HG02852 (cell line): Measurements from ENCODE around the gene HAP1.
"Not testable (repeated sequence)": the region's sequence is repeated elsewhere in the genome, so short reads cannot be mapped to it uniquely, and the experiment has no call there.

ENCODE experiments used
- ATAC-seq: cut with Tn5 transposase; IDR thresholded peaks from one replicate; pipeline ENCODE4 v1.9.1; 2021; ENCODE audit warnings: mild to moderate bottlenecking, moderate library complexity; ENCODE audit not compliant: unreplicated experiment

HAP1 gene

GRCh38 chr17:41725134-41725533 is 9.3 kb downstream of the HAP1 start:
- no peak for ATAC-seq

GRCh38 chr17:41724476-41725050 is 9.9 kb downstream of the HAP1 start:
- ATAC-seq: no peak

- no peak for ATAC-seq
Observed at GRCh38 chr17:41723801-41724475, 10.5 kb downstream of the HAP1 start.

DNA sequence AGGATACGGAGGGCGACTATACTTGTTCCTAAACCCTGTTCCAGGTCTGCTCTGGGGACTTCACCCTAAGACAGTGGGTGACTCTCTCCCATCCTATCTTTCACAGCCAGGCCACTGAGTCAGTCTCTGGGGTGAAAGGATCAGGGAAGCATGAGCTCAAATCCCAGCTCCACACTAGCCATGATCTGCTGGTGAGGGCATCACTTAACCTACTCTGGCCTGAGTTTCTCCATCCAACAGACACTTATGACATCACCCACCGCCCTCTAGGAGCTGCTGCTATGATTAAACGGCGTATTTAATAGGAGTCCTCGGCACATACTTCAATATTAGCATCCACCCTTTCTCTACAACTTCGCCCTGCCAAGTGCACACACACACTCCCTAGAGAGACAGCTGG is 12.2 kb downstream of the HAP1 start:
- no peak for ATAC-seq

GRCh38 chr17:41718287-41718645 is 16.2 kb downstream of the HAP1 start:
- no peak for ATAC-seq

DNA sequence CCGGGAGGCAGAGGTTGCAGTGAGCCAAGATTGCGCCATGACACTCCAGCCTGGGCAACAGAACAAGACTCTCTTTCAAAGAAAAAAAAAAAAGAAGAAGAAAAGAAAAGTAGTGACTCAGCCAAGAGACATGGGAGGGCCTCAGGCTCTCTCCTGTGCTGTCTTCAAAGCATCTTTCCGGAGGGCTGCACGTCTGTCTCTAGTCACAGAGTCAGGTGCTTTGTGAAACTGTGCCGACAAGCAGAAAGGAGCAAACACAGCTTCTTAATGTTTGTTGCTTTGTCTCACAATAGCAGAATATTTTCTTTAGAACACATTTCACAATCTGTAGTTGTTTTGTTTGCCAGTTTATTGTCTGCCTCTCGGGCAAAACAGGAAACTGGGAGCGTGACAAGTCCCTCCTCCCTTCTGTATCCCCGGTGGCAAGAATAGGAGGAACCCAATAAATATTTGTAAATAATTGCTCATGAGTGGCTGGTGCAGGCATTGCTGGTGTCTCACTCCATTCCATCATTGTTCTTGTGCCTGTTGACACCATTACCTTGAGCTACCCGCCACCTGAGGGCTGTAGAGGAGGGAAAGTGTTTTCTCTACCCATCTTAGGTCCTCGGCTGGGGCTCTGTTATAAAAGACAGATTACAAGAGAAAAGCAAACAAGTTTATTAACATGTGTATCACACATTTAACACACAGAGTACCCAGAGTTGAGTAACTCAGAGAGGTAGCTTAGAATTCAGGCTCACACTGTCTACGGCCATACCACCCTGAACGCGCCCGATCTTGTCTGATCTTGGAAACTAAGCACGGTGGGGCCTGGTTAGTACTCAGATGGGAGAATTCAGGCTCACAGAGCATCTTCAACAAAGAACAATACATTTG is 16.8 kb downstream of the HAP1 start:
- ATAC-seq: no peak

DNA sequence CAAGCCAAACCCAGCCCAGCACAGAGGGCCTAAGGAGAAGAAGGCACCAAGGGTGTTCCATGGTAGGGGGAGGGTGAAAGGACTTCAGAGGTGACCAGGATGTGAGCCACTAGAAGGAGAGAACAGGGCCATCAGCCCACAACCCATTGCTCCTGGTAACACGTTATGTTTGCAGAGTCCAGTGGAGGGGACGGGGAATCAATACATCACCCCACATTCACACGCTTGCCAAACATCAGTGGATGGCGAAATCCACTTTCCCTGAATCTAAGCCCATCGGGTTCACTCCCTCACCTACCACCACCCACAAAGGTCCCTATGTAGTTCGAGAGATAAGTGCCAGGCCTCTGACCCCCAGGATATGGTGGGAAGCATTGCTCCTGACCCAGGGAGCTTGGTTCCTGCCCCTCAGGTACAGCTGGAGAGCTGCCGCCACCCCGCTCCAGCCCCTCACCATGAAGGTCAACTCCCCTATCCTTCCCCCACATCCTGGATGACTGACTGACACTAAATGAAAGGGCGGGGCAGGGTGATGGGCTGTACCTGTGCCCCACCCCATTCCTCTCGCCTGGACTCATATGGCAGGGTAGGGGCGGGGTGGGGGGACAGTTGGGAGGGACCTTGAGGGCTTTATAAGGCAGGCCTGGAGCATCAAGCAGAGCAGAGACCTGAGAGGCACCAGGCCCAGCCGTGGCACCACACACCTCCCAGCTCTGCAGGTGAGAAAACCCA is 22.6 kb downstream of the HAP1 start, which contains the start of gene GAST:
Gene GAST (plus strand): TSS at position 663 of the 732 bp plus-strand sequence. CDS start 3,106 bp downstream, outside the sequence.
- ATAC-seq: no peak

DNA sequence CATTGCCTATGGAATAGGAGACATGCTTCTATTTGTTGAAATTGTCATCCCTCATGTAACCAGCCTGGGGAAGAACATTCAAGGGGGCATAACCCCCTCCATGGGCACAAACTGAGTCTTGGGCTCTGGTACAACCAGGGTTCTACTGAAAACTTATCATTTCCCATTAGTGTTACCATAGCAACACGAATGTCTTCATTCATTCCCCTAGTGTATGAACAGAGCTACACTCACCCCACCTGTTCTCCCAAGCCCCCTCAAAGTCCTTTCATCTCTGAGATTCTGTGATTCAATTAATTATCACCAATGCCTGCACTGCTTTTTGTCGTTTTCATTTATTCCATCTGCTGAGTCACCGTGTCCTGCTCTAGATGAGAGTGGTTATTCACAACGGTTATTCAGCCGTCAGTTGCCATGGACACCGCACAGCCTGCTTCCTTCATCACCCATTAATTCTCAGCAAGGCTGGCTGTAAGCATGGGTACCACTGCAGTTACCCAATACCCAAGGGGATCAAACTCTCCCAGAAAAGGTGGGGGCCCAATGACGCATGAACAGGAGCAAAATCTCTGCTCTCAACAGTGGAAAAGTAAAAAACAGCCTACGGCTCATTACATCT is 23.9 kb downstream of the HAP1 start:
- ATAC-seq: no peak

DNA sequence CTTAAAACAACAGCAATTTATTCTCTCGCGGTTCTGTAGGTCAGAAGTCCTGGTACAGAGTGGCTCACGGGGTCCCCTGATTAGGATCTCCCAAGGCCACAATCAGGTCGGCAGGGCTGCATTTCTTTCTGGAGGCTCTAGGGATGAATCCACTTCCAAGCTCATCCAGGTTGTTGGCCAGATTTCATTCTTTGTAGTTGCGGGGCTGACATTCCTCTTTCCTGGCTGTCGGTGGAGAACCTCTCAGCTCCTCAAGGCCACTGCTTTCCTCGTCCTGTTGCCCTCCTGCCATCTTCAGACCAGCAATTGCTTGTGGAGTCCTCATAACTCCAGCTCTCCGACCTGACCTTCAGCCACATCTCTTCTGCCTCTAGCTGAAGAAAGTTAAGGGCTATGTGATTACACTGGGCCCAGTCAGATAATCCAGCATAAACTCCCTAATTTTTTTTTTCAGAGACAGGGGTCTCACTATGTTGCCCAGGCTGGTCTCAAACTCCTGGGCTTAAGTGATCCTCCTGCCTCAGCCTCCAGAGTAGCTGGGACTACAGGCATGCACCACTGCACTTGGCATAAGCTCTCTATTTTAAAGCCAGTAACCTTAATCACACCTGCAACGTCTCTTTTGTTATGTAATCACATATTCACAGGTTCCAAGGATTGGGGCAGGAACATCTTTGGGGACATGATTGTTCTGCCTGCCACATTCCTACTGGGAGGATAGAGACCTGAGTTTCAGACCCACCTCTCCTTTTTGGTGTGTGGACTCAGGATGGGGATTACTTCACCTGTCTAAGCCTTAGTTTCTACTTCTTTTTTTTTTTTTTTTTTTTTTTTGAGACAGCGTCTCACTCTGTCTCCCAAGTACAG is 26.4 kb downstream of the HAP1 start:
- no peak for ATAC-seq

DNA sequence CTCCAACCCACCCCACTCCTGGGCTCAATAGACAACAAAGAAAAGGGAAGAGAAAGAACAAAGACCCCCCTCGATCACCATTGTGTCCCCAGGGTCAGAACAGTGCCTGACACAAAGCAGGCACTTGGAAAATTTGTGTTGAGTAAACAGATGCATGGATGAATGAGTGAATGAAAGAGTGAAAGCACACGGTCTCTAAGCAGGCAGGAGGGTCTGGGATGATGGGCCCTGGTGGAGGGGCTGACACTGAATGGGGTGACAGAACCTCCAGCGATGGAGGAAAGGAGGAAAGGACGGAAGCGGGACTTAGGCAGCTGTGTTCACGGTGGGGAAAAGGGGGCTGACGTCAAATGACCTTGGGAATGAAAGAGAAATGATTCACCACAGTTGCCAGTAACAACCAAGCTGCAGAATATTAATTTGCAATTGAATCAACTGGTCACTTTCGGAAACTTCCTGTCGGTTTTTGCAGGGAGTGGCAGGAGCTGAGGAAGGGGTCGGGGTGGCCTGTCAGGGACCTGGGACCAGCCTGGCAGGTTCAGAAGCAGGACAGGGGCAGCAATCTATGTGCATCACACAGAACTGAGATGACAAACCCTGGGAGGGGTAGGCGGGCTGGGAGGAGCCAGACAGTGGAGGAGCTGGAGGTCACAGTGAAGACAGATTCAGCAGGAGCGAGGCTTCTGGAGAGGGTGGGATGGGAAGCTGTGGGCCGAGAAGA is 29.0 kb downstream of the HAP1 start:
- no peak for ATAC-seq

DNA sequence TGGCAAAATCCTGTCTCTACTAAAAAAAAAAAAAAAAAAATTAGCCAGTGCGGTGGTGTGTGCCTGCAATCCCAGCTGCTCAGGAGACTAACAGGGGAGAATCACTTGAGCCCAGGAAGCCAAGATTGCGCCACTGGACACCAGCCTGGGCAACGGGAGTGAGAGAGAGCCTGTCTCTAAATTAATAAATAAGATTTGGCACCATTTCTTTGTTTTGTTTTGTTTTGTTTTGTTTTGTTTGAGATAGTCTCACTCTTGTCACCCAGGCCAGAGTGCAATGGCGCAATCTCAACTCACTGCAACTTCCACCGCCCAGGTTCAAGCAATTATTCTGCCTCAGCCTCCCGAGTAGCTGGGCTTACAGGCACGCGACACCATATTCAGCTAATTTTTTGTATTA is 31.7 kb downstream of the HAP1 start:
- ATAC-seq: no peak

GRCh38 chr17:41700843-41701242 is 33.6 kb downstream of the HAP1 start:
- not testable (repeated sequence) for ATAC-seq

GRCh38 chr17:41697122-41697962 is 37.1 kb downstream of the HAP1 start:
- ATAC-seq: no peak

DNA sequence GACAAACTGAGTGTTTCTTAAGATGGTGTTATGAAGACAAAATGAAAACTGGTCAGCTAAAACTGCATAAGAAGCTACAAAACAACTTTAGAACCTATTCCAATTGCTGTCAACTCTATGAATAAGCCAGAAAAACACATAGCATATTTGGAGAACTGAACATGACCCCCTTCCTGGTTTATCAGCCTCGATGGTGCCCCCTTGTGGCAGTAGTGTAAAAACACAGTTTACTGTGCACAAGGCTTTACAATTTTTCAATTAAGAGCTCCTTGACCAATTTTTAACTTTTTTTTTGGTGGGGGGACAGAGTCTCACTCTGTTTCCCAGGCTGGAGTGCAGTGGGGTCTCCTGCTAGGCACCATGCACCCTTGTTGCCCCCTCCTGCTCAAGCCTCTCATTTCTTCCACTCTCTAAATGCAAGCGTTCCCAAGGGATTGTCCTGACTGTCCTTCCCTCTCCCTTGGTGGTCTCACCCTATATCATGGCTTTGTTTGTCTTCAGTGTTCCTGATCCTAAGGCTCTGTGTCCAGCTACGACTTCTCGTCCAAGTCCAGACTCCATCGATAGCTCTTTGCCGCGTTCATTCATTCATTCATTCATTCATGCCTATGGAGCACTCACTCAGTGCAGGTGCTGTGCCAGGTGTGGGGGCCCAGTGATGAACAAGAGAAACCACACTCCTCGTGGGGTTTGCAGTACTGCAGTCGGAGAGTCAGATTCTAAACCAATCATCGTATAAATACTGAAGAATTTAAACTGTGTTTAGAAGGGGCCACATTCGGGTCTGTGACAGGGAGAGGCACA is 38.3 kb downstream of the HAP1 start:
- no peak for ATAC-seq

DNA sequence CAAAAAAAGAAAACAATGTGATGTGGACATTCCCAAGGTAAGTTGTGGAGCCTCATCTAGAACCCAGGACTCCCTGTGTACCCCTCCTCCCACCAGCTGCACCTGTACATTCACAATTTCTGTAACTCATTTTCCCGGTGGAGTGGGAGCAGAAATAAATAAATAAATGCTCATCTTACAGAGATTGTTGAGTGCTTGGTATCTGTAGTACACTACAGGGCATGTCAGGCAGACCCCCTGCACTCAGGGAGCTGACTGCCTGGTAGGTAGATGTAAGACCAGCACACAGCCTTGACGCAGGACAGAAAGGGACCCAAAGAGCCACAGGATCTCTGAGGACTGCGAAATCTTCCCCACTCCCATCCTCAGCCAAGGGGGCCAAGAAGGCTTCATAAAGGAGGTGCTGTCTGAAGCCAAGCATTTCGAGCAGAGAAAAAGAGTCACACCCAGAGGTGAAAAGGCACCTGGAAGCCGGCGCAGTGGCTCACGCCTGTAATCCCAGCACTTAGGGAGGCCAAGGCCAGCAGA is 39.2 kb downstream of the HAP1 start:
- no peak for ATAC-seq

- no peak for ATAC-seq
Observed at GRCh38 chr17:41692722-41693521, 41.5 kb downstream of the HAP1 start.
